Putamen (tissue), 1 donor: ENCODE results near the gene NUP54.
A peak's percentile ranks its signal among the peaks of the same experiment; 100 is the strongest.

Experiments used
- DNase-seq: peaks from one replicate; pipeline ENCODE4 v3.0.0-alpha.2; 2016; ENCODE audit warnings: low spot score

NUP54 gene

DNA sequence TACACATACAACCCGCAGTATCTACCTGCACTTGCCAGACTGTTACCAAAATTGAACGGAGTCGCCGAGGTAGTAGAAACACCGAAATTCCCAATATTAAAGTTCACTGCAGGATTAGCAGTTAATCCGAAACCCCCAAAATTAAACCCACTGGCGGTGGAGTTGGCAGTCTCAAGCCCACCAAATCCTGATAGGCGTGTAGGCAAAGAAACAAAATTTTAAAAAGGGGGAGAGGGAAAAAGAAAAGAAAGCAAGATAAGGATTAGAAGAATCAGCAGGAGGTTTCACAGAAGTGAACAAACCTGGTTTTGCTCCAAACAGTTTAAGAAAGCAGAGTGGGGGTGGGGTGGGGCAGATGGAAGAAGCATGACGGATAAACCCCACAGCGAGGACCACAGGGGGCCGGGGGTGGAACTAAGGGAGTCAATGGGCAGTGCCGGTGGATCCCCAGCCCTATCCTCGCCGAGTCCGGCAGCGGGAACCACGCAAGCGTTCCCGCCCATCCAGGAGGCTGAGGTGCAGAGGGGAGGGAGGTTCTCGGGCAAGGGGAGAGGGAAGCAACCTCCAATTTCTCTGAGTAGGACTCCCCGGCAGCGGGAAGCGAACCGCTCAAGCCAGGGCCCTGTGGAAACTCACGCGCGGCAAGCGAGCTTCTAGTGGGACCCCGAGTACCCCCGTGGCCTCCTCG lies 599 bp downstream of the NUP54 start:
- peak; percentile 20 for DNase-seq

GRCh38 chr4:76144546-76144945 lies 3.7 kb downstream of the NUP54 start:
- DNase-seq = no peak

DNA sequence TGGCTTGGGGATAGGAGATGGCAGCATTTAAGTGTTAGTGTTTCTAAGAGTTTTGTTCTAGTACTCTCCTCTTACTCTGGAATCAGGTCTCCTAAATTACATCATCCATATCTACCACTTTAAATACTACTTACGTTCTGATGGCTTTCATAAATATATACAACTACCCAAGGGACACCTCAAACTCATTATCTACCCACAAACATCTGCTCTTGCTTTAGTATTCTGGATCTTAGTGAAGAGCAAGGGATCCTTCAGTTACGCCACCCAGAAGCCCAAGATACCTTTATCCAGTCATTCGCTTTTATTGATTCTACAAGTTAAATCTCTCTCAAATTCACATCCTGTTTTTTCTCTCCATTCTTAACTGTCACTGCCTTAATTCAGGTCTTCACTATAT lies 7.0 kb downstream of the NUP54 start:
- no peak for DNase-seq

- no peak for DNase-seq
These were observed 20.4 kb downstream of the NUP54 start for GRCh38 chr4:76127754-76128153.

GRCh38 chr4:76125816-76126215 lies 22.4 kb downstream of the NUP54 start:
- DNase-seq = no peak

- DNase-seq = no peak
These were observed 28.0 kb downstream of the NUP54 start for GRCh38 chr4:76120199-76120598.

DNA sequence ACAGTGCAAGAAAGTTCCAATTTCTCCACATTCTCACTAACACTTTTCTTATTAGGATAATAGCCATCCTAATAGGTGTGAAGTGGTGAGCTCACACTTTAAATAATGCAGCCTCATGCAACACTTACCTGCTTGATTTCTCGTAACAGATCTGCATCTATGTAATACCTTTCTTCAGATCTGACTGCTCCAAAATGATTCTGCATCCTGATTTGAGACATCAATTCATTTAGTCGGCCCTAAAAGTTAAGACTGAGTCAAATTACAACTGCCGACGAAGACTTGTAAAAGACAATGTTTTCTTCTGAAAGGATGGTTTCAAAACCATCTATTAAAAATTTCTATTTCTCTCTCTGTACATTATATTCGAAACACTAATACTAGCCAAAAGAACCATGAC lies 30.7 kb downstream of the NUP54 start:
- DNase-seq = no peak

DNA sequence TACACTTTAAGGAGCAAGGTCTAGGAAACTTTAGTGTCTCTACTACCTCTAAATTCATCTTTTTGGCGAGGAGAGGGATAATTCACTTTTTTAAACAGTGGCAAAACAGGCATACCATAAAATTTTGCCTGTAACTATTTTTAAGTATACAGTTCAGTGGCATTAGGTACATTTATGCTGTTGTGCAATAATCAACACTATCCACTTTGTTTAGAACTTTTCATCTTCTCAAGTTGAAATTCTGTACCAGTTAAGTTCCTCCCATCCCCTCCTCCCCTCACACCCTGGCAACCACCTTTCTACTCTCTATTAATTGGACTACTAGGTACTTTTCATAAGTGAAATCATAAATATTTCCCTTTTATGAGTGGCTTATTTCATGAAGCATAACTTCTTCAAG lies 31.4 kb downstream of the NUP54 start:
- no peak for DNase-seq

- no peak for DNase-seq
These were observed 39.6 kb downstream of the NUP54 start for GRCh38 chr4:76108467-76109181.

DNA sequence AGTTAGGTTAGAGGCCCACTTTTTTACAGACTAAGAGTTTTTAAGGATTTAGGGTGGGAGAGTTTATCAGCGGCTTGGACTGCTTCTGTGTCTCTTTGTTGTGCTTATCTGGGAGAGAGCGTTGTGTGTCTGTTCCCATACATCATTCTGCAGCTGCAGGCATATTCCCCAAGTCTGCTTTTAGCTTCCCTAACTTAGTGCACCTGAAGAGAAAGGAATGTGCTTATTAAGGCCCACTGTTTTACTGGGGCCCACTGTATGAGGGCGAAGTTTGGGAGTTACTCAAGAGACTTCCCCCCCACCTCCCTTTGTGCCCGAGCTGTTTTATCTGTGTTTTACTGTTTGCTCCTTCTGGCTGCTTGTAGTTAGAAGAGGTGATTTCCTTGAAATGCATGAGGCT lies 41.8 kb downstream of the NUP54 start:
- no peak for DNase-seq

DNA sequence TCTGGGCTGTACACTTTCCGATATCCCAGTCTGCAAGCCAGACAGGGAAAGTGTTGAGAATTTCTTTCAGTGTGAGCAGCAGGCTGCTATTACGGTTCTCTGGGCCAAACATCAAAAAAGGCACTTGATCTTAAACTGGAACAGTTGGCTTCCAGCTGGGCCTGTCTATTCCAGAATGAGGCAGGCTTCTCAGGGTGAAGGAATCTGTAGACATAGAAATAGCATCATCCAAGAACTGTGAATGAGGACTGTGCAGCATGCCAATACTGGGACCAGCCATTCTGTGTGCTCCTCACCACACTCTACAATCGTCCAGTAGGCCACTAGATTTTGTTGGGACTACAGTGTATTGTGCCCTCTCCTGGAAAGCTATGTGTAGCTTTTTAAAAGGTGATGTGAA lies 42.5 kb downstream of the NUP54 start:
- DNase-seq = no peak

GRCh38 chr4:76096076-76096475 lies 52.1 kb downstream of the NUP54 start:
- DNase-seq = no peak

DNA sequence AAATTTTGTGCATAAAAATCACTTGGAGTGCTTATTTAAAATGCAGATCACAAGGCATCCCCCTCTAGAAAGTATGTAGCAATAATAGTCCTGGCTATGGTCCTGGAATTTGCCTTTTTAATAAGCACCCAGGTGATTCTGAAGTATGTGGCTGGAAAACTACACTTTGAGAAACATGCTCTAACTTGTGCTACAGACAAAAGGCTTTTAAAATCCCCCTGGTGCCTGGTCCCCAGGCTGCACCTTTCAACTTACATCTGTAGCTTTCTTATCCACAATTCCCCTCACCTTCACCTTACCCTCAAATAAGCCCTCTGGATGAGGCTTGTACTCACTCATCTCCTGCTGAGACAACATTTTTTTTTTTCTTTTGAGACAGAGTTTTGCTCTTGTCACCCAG lies 52.6 kb downstream of the NUP54 start:
- DNase-seq = no peak

DNA sequence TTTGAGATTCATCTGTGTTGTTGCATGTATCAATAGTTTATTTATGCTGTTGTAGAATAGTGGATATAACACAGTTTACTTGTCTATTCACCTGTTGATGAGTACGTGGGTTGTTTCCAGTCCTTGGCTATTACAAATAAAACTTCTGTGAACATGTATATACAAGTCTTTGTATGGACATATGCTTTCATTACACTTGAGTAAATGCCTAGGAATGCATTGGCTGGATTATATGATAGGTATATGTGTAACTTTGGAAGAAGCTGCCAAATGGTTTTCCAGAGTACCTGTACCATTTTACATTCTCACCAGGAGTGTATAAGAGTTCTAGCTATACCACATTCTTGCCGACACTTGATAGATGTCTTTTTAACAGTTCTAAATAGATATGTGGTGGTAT lies 57.1 kb downstream of the NUP54 start:
- DNase-seq = no peak

DNA sequence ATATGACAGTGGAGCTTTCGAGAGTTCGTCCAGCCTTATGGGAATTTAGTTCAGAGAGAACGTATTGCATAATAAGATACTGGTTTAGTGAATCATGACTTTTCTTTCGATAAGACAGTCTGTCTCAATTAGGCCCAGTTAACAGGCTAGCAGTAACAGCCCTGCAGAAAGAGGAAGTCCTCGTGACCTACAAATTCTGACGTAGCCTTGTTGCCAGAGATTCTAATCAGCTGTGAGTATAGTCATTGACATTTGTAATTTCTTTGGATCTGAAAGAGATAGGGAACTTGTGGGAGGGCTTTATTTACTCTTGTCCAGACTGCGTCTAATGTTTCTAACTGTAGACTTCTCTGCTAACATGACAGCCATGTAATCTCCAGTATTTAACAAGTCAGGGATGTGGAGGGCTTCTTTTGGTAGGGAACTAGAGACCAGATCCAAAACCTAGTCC lies 57.9 kb downstream of the NUP54 start:
- no peak for DNase-seq

GRCh38 chr4:76088719-76089118 lies 59.5 kb downstream of the NUP54 start:
- DNase-seq = no peak

DNA sequence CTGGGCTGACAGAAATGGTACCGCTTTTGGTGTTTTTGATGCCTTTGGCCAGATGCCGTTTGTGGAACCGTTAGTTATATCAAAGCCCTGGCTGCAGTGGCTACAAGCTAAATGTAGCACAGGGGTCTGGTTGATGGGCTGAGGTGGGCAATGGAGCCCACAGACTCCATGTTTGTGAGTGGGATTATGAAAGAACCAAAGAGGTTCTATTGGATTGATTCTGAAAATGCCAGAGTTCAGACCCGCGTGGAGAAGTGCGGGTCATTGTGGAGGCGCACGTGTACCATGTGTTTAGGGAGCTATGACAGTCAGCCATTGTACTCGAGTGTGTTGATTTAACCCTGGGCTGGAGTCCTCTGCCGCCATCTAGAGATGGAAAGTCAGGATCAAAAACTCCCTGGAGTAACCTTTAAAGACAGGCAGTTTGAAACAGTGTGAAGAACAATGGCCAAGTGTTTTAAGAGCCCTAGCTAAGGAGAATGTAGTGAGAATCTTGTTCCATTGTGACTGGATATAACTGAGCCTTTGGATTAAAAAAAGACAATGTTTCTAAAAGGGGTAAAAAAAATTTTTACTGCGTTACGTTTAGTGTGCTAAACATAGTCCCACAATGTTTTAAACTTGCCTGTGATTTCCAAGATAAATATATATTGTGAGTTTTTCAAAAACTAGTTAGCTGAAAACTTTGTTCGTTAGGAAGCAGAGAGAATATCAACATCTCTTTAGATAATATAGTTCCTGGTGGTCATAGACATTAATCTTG lies 61.0 kb downstream of the NUP54 start:
- DNase-seq = peak; percentile 86

GRCh38 chr4:76084542-76084941 lies 63.7 kb downstream of the NUP54 start:
- no peak for DNase-seq

- DNase-seq = no peak
These were observed 64.7 kb downstream of the NUP54 start for GRCh38 chr4:76083386-76083988.

GRCh38 chr4:76078033-76078613 lies 70.1 kb downstream of the NUP54 start:
- no peak for DNase-seq

DNA sequence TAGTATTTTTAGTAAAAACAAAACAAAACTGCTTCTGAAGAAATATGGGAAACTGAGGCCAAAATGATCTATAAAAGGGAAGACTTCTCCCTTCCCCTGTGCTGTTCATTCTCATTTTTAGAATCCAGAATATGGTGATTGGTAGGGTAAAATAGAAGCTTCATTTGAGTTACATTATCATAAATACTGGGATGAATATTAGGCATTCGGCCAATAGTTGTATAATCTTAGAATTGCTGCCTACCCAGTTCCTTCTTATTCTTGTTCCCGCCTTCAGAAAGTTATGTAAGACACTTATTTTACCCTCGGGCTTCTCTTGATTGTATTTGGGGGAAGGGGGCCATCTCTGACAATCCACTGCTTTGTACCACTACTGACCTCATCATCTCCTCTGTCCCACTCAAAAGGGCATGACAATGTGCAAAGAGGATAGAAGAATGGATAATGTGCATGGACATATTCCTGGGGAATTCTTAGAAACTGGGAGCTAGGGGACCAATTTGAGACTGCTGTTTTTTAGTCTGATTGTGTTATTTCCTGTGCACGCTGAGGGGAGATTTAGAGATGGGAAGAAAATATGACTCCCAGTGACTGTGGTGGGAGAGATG lies 73.1 kb downstream of the NUP54 start:
- peak; percentile 61 for DNase-seq

- peak; percentile 18 for DNase-seq
These were observed 73.7 kb downstream of the NUP54 start, which contains the start of gene ART3 for GRCh38 chr4:76074468-76074867. Gene ART3, plus strand, starts transcription at chr4:76074709. Its CDS starts 1,181 bp downstream, at chr4:76075890.
